ENCODE data around the gene KIF11. TPM values are rescaled to one million over a fixed set of nuclear protein-coding genes. Genes with fewer than 3 reads are reported as not detected.
"Not testable (repeated sequence)": the region's sequence is repeated elsewhere in the genome, so short reads cannot be mapped to it uniquely, and the experiment has no call there.

The KIF11 gene
- polyA plus RNA-seq, 2 of the 4 experiments (the other 2 are of a cell fraction) = 32.5 to 38.7 TPM

DNA sequence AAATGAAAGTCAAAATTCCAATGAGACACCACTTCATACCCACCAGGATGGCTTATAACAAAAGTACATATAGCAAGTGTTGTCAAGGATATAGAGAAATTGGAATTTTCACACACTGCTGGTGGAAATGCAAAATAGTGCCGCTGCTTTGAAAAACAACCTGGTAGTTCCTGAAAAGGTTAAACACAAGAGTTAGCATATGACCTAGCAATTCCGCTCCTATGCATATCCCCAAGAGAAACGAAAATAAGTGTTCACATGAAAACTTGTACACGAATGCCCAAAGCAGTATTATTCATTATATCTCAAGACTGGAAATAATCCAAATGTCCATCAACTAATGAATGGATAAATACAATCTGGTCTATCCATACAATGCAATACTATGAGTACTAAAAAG is 33.9 kb upstream of the KIF11 start (continued):
- TF ChIP-seq, protein P1, sequence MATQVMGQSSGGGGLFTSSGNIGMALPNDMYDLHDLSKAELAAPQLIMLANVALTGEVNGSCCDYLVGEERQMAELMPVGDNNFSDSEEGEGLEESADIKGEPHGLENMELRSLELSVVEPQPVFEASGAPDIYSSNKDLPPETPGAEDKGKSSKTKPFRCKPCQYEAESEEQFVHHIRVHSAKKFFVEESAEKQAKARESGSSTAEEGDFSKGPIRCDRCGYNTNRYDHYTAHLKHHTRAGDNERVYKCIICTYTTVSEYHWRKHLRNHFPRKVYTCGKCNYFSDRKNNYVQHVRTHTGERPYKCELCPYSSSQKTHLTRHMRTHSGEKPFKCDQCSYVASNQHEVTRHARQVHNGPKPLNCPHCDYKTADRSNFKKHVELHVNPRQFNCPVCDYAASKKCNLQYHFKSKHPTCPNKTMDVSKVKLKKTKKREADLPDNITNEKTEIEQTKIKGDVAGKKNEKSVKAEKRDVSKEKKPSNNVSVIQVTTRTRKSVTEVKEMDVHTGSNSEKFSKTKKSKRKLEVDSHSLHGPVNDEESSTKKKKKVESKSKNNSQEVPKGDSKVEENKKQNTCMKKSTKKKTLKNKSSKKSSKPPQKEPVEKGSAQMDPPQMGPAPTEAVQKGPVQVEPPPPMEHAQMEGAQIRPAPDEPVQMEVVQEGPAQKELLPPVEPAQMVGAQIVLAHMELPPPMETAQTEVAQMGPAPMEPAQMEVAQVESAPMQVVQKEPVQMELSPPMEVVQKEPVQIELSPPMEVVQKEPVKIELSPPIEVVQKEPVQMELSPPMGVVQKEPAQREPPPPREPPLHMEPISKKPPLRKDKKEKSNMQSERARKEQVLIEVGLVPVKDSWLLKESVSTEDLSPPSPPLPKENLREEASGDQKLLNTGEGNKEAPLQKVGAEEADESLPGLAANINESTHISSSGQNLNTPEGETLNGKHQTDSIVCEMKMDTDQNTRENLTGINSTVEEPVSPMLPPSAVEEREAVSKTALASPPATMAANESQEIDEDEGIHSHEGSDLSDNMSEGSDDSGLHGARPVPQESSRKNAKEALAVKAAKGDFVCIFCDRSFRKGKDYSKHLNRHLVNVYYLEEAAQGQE (IDR thresholded peaks at IDR 0.05) = no peak
- no peak for TF ChIP-seq SREBF2 (IDR thresholded peaks at IDR 0.05)
- no peak for TF ChIP-seq NR3C1 (IDR thresholded peaks at IDR 0.05)

DNA sequence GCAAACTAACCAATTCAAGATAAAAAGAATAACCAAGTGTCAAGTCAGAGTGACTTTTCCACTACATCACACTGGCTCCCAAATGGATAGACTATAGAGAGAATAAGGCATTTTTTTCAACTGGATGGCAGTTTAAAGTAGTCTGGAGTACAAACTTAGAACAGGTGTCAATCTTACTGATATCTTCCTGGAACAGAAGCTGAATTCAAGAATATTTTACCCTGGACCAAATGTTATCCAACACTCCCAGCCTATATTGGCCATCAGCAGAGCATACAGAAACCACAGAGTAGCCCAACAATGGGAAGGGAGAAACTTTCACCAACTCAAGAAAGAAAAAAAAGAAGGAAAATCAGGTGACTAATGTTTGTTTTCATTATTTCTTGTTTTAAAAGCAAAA is 30.5 kb upstream of the KIF11 start:
- Histone ChIP-seq H3K4me2 (no peak overlapping the region), H3K9me3 (0 out of 3 replicates have a peak, but pooled peaks cover 10% of the 10 kb centered on the region), H3K4me1 (no peaks in the 10 kb centered on the region; the same call in 2 of the 3 replicates), H3K4me3 (no peak overlapping the region), H3K27ac (no peak overlapping the region)
- ChIA-PET CTCF (interaction anchor here (0.5 kb wide), 1 partner anchor 14 kb away, joined by 3 read pairs; no protein-coding TSS in a partner anchor), POLR2A (no interaction called here)
- no peak for TF ChIP-seq CHD4 (IDR thresholded peaks at IDR 0.05; ENCODE audit: borderline replicate concordance)
- ATAC-seq (no peak), DNase-seq (ENCODE audit: low read depth in 1 of 2, low spot score in 1 of 2) (no peak), FAIRE-seq (no peak)

DNA sequence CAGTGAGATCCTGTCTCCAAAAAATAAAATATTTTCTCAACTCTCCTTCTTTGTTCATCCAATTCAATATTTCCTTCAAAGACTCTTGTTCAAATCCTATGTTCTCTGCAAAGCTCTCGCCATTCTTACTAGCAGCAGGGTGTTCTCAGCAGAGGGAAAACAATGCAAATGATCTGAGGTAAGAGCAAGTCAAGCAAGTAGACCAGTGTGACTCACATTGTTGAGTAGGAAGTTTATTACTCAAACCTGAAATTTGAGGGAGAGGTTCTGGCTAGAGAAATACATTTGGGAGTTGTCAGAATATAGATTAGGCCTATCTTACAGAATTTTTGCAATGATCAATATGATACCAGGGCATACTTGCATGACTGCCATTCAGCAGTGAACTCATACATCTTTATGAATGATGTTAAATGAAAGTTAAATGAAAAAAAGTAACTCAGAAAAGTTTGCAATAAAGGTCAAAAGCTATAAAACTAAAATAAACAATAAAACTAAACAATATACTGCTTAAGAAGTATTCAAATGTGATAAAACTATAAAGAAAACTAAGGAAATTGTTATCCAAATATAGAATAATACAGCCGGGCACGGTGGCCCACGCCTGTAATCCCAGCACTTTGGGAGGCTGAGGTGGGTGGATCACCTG is 24.9 kb upstream of the KIF11 start:
- Histone ChIP-seq H3K4me3 (no peak overlapping the region), H3K9me3 (no peaks in the 10 kb centered on the region), H3K27ac (no peak overlapping the region), H3K4me1 (peaks cover 23% of the 10 kb centered on the region), H3K4me2 (no peak overlapping the region)
- CTCF ChIA-PET = interaction anchor here (1.3 to 2.1 kb wide), 2 partner anchors 21 to 312 kb away, joined by 3 to 5 read pairs; no protein-coding TSS in a partner anchor
- ATAC-seq (no peak), FAIRE-seq (no peak), DNase-seq (ENCODE audit: low read depth in 1 of 2, low spot score in 1 of 2) (no peak)
- POLR2A ChIA-PET = no interaction called here
- TF ChIP-seq CHD4 (IDR thresholded peaks at IDR 0.05; ENCODE audit: borderline replicate concordance) = no peak
- TF ChIP-seq TP53 (CRISPR knock-in tag; IDR thresholded peaks at IDR 0.05) = no peak
- no peak for TF ChIP-seq CBX2 (IDR thresholded peaks at IDR 0.05; ENCODE audit: borderline replicate concordance, low read depth)
- TF ChIP-seq RARB (CRISPR knock-in tag; IDR thresholded peaks at IDR 0.05) = no peak
- WGBS (ENCODE audit: missing lambda C conversion rate) = 87% methylated on average over 4 of the region's 4 CpGs

DNA sequence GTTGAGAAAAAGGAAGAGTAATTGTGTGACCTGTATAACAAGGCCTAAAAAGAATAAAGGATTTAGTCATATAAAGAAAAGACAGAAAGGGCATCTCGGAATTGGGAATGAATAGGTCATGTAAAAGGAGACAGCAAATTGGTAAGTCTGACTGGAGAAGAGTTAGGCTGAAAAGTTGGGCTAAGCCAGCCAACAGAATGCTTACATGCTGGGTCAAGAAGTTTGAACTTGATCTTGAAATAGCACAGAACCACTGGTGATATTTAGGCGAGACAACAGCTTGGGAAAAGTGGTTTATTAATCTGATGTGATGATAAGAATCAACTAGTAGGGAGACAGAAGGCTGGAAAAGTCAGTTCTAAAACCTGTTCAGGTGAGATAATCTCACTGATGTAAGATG is 23.9 kb upstream of the KIF11 start:
- ATAC-seq = no peak
- WGBS (ENCODE audit: missing lambda C conversion rate) = 84% methylated on average over 2 of the region's 2 CpGs
- CTCF ChIA-PET = no interaction called here
- POLR2A ChIA-PET = no interaction called here
- no peak for DNase-seq (ENCODE audit: low read depth in 1 of 2, low spot score in 1 of 2)
- no peaks in the 10 kb centered on the region for H3K9me3 ChIP-seq
- no peak for FAIRE-seq
- no peak for TF ChIP-seq HOXA7 (CRISPR knock-in tag; IDR thresholded peaks at IDR 0.05)
- H3K4me2 ChIP-seq = no peak overlapping the region
- H3K4me1 ChIP-seq = peaks cover 23% of the 10 kb centered on the region
- no peak overlapping the region for H3K4me3 ChIP-seq
- no peak overlapping the region for H3K27ac ChIP-seq

DNA sequence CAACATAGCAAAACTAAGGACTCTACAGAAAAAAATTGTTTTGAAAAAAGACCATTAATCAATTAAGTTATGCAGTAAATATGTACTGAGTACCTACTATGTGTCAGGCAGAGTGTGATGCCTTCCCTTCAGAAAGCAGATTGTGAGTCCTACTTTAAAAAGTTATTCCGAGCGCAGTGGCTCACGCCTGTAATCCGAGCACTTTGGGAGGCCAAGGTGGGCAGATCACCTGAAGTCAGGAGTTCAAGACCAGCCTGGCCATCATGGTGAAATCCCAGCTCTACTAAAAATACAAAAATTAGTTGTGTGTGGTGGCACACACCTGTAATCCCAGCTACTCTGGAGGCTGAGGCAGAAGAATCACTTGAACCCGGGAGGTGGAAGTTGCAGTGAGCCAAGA is 23.3 kb upstream of the KIF11 start:
- CTCF ChIA-PET = interaction anchor here (0.8 kb wide), 1 partner anchor 275 kb away, joined by 3 read pairs; no protein-coding TSS in a partner anchor
- H3K4me3 ChIP-seq; DNase-seq (ENCODE audit: low read depth in 1 of 2, low spot score in 1 of 2); H3K9me3 ChIP-seq; POLR2A ChIA-PET; FAIRE-seq; H3K27ac ChIP-seq; H3K4me2 ChIP-seq; ATAC-seq: not testable (repeated sequence)
- 95% methylated on average over 5 of the region's 5 CpGs for WGBS (ENCODE audit: missing lambda C conversion rate)
- peaks cover 23% of the 10 kb centered on the region for H3K4me1 ChIP-seq

DNA sequence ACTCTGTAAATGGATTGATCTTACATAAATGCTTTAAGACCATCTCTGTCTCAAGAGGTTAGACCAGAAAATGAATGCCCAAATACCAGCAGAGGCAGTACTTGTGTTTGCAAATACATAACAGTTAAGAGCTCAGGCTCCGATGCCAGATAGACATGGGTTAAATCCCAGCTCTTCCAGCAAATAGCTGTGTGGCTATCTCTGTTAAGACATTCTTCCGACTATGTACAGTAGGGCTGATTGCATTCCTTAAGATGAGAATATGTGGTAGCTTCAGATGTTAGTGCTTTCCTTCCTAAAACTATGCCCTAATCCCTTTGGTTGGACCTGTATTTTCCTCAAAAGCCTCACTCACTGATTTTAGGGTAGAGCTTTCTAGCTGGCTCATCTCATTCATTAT is 21.3 kb upstream of the KIF11 start:
- ChIA-PET CTCF (interaction anchor here (0.6 to 7.0 kb wide), 8 partner anchors 11 to 805 kb away, joined by 3 to 79 read pairs (median 4); no protein-coding TSS in a partner anchor), POLR2A (interaction anchor here (1.6 kb wide), 1 partner anchor 19 kb away, joined by 5 read pairs; no protein-coding TSS in a partner anchor)
- Histone ChIP-seq H3K4me1 (peaks cover 40% of the 10 kb centered on the region), H3K4me2 (peak overlapping the region; percentile 91), H3K4me3 (no peak overlapping the region), H3K27ac (no peak overlapping the region), H3K9me3 (no peaks in the 10 kb centered on the region)
- 80% methylated on average over 2 of the region's 2 CpGs for WGBS (ENCODE audit: missing lambda C conversion rate)
- FAIRE-seq (no peak), DNase-seq (ENCODE audit: low read depth in 1 of 2, low spot score in 1 of 2) (no peak), ATAC-seq (no peak)
- no peak for TF ChIP-seq CHD4 (IDR thresholded peaks at IDR 0.05; ENCODE audit: borderline replicate concordance)
- no peak for TF ChIP-seq ZSCAN20 (CRISPR knock-in tag; IDR thresholded peaks at IDR 0.05)
- no peak for TF ChIP-seq EP300 (IDR thresholded peaks at IDR 0.05)
- no peak for TF ChIP-seq FOSL2 (IDR thresholded peaks at IDR 0.05)
- TF ChIP-seq FOSL2 (CRISPR knock-in tag; IDR thresholded peaks at IDR 0.05) = no peak
- no peak for TF ChIP-seq HDAC2 (IDR thresholded peaks at IDR 0.05)
- TF ChIP-seq RNF2 (IDR thresholded peaks at IDR 0.05; ENCODE audit: borderline replicate concordance, low read depth) = no peak
- TF ChIP-seq BHLHE40 (IDR thresholded peaks at IDR 0.05; ENCODE audit: low read depth, low read length) = no peak
- TF ChIP-seq, protein P2, sequence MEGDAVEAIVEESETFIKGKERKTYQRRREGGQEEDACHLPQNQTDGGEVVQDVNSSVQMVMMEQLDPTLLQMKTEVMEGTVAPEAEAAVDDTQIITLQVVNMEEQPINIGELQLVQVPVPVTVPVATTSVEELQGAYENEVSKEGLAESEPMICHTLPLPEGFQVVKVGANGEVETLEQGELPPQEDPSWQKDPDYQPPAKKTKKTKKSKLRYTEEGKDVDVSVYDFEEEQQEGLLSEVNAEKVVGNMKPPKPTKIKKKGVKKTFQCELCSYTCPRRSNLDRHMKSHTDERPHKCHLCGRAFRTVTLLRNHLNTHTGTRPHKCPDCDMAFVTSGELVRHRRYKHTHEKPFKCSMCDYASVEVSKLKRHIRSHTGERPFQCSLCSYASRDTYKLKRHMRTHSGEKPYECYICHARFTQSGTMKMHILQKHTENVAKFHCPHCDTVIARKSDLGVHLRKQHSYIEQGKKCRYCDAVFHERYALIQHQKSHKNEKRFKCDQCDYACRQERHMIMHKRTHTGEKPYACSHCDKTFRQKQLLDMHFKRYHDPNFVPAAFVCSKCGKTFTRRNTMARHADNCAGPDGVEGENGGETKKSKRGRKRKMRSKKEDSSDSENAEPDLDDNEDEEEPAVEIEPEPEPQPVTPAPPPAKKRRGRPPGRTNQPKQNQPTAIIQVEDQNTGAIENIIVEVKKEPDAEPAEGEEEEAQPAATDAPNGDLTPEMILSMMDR (IDR thresholded peaks at IDR 0.05) = no peak

Data from A549 (cell line).